Left ventricle myocardium inferior (tissue), 1 donor: ENCODE results near the gene PLXNB1. TPM values are rescaled to one million over a fixed set of nuclear protein-coding genes. Genes with fewer than 3 reads are reported as not detected.

ENCODE experiments used
- DNase-seq: peaks from one replicate; pipeline ENCODE4 v3.0.0-alpha.2; 2020
- H3K27ac ChIP-seq: fragments of 200-600 bp; replicated peaks from 2 replicates; pipeline ENCODE4 v1.8.0; 2021
- H3K27me3 ChIP-seq: fragments of 200-600 bp; 2 replicates; pipeline ENCODE4 v1.8.0; 2021; ENCODE audit warnings: low read depth
- H3K36me3 ChIP-seq: fragments of 200-600 bp; 2 replicates; pipeline ENCODE4 v1.8.0; 2021
- H3K4me1 ChIP-seq: fragments of 200-600 bp; 2 replicates; pipeline ENCODE4 v1.8.0; 2021
- H3K4me3 ChIP-seq: fragments of 200-600 bp; 2 replicates; pipeline ENCODE4 v1.8.0; 2021; ENCODE audit warnings: mild to moderate bottlenecking, moderate library complexity
- H3K9me3 ChIP-seq: fragments of 200-600 bp; replicated peaks from 2 replicates; pipeline ENCODE4 v1.8.0; 2021
- CTCF ChIP-seq: fragments of 200-600 bp; IDR thresholded peaks from 2 replicates; pipeline ENCODE4 v1.8.0; 2021; ENCODE audit warnings: antibody characterized with exemption, mild to moderate bottlenecking, borderline replicate concordance
- intact Hi-C: fragments of 100-400 bp; cut with micrococcal nuclease; formaldehyde crosslinking; loops from one replicate; pipeline ENCODE4 v1.11.0; 2022
- total RNA-seq: library from RNA; stranded (reverse); fragmentation: NEBNext Ultra II Directional; extraction: Animal tissue kit (Norgen Biotek cat#: 25700); gene quantifications from one replicate; pipeline ENCODE4 v1.2.1, GENCODE V29; 2021
- donor health status: DM: no; HTN: yes; CAD: no; lungs with severe emphysema.

The PLXNB1 gene
- total RNA-seq, 1 donor from 2014 or later, result 42.6 TPM

- no peaks in the 10 kb centered on the region for H3K9me3 ChIP-seq
- peak overlapping the region; percentile 85 for H3K4me3 ChIP-seq
- H3K4me1 ChIP-seq, result peaks cover 95% of the 10 kb centered on the region
- intact Hi-C loops, result loop anchor here (10.0 kb wide), 1 partner anchor 76 kb away; no protein-coding TSS in a partner anchor
- peaks cover 27% of the 10 kb centered on the region for H3K36me3 ChIP-seq
- DNase-seq, result no peak
- H3K27me3 ChIP-seq, result no peaks in the 10 kb centered on the region
- peak overlapping the region; percentile 99 for H3K27ac ChIP-seq
- no peak for TF ChIP-seq CTCF
These were observed 39.4 kb upstream of the PLXNB1 start for GRCh38 chr3:48469046-48469915.

- Histone ChIP-seq H3K4me1 (peaks cover 90% of the 10 kb centered on the region), H3K27me3 (no peaks in the 10 kb centered on the region), H3K4me3 (peak overlapping the region; percentile 85), H3K36me3 (peaks cover 27% of the 10 kb centered on the region), H3K27ac (peak overlapping the region; percentile 99), H3K9me3 (no peaks in the 10 kb centered on the region)
- no peak for TF ChIP-seq CTCF
- no peak for DNase-seq
- intact Hi-C loops, result loop anchor here (10.0 kb wide), 1 partner anchor 76 kb away; no protein-coding TSS in a partner anchor
These were observed 38.4 kb upstream of the PLXNB1 start for GRCh38 chr3:48468329-48468731.

DNA sequence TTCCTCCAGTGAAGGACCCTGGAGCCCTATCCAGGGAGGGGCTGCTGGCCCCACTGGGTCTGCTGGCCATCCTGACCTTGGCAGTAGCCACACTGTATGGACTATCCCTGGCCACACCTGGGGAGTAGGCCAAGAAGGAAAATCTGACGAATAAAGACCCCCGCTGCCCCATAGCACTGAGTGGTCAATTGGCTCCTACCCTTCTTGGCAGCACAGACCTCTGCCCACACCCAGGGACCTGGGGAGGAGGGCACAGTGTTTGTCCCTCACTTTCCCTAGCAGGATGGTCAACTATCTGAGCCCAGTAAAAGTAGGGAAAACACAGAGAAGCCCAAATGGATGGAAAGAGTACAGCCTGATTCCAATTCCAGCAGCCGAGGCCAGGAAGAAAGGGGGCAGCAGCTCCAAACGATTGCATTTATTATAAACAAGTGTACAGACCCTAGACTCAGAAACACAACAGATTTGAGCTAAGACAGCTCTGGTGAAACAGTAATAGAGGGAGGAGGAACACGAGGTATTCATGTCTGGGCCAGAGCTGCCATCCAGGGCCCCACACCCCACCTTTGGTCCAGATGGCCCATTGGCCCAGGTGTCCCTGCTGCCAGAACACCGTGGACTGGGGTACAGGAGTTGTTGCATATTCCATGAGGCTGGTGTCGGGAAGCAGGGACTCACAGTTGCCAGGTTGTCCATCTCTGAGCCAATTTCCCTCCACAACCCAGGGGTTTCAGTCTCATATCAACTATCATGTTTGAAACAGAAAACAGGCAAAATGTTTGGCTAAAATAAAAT, 37.8 kb upstream of the PLXNB1 start:
- TF ChIP-seq CTCF, result no peak
- Histone ChIP-seq H3K36me3 (peaks cover 27% of the 10 kb centered on the region), H3K4me3 (peak overlapping the region; percentile 72), H3K27ac (peak overlapping the region; percentile 99), H3K9me3 (no peaks in the 10 kb centered on the region), H3K4me1 (peaks cover 83% of the 10 kb centered on the region), H3K27me3 (no peaks in the 10 kb centered on the region)
- intact Hi-C loops, result loop anchor here (10.0 kb wide), 1 partner anchor 77 kb away; no protein-coding TSS in a partner anchor
- DNase-seq, result no peak

- Histone ChIP-seq H3K4me1 (peaks cover 77% of the 10 kb centered on the region), H3K4me3 (peak overlapping the region; percentile 72)
- no peak for TF ChIP-seq CTCF
These were observed 37.2 kb upstream of the PLXNB1 start for GRCh38 chr3:48467110-48467454.

DNA sequence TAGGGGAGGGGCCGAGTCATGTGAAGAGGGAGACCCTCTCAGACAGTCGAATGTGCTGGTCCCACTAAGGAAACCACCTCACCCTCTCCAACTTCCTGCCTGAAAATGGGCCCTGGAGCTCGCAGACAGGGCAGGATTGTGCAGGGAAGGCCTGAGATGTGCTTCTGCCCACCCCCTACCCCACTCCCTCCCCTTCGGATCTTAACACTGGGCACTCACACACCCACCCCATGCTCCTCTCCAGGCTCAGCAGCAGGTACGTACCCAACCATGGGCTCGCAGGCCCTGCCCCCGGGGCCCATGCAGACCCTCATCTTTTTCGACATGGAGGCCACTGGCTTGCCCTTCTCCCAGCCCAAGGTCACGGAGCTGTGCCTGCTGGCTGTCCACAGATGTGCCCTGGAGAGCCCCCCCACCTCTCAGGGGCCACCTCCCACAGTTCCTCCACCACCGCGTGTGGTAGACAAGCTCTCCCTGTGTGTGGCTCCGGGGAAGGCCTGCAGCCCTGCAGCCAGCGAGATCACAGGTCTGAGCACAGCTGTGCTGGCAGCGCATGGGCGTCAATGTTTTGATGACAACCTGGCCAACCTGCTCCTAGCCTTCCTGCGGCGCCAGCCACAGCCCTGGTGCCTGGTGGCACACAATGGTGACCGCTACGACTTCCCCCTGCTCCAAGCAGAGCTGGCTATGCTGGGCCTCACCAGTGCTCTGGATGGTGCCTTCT, 36.7 kb upstream of the PLXNB1 start:
- peak; percentile 35 for DNase-seq
- no peaks in the 10 kb centered on the region for H3K9me3 ChIP-seq
- intact Hi-C loops, result loop anchor here (10.0 kb wide), 1 partner anchor 78 kb away; no protein-coding TSS in a partner anchor
- no peak for TF ChIP-seq CTCF
- H3K4me3 ChIP-seq, result peak overlapping the region; percentile 72
- H3K27ac ChIP-seq, result peak overlapping the region; percentile 99
- peaks cover 72% of the 10 kb centered on the region for H3K4me1 ChIP-seq
- peaks cover 27% of the 10 kb centered on the region for H3K36me3 ChIP-seq
- H3K27me3 ChIP-seq, result no peaks in the 10 kb centered on the region

More at GRCh38 chr3:48467110-48467454, 37.2 kb upstream of the PLXNB1 start:
- H3K27ac ChIP-seq, result peak overlapping the region; percentile 99
- peaks cover 27% of the 10 kb centered on the region for H3K36me3 ChIP-seq
- no peaks in the 10 kb centered on the region for H3K27me3 ChIP-seq
- DNase-seq, result no peak
- no peaks in the 10 kb centered on the region for H3K9me3 ChIP-seq
- intact Hi-C loops, result loop anchor here (10.0 kb wide), 1 partner anchor 78 kb away; no protein-coding TSS in a partner anchor
